Measurements from ENCODE around the gene GAL3ST1. TPM values are rescaled to one million over a fixed set of nuclear protein-coding genes. Genes with fewer than 3 reads are reported as not detected.
"Not testable (repeated sequence)": the region's sequence is repeated elsewhere in the genome, so short reads cannot be mapped to it uniquely, and the experiment has no call there.

Gene GAL3ST1
- total RNA-seq, result 1 to 10 TPM in 5 of 8 experiments, under 1 TPM in 1, not detected in 2; 0.91 to 2.9 (median 1.7) TPM

- in situ Hi-C loops (cut with MboI; ENCODE audit: low pct_unique_long_range_greater_than_20kb in 2 of 9, low sequenced_read_pairs in 9 of 9, unreplicated experiment in 9 of 9), result no loop called here
These were observed at the start of gene GAL3ST1 for GRCh38 chr22:30574095-30574981. Gene GAL3ST1 (minus strand): TSS chr22:30574665. CDS start chr22:30557392, 17,273 bp downstream.

GRCh38 chr22:30619909-30620308 lies 45.4 kb upstream of the GAL3ST1 start:
- H3K4me3 ChIP-seq; H3K4me1 ChIP-seq (replicated peaks in 1 of 2); H3K27ac ChIP-seq; ATAC-seq (replicated peaks in 6 of 8); in situ Hi-C loops (cut with MboI; ENCODE audit: low pct_unique_long_range_greater_than_20kb in 2 of 9, low sequenced_read_pairs in 9 of 9, unreplicated experiment in 9 of 9): not testable (repeated sequence)
- 64 to 100% (median 84%) methylated on average over 1 to 6 of the region's 6 CpGs; no CpG with 5 or more reads in 3 of the 10 experiments for WGBS, 10 experiments

More at GRCh38 chr22:30574095-30574981, at the start of gene GAL3ST1:
- Histone ChIP-seq H3K27ac (peak within 1 kb of the TSS in 1 of 2 donors; percentile 25), H3K4me3 (peak within 1 kb of the TSS; percentile 9 to 32 (median 22)), H3K4me1 (replicated peaks in 1 of 2) (peaks cover 6 to 24% of the 10 kb centered on the region in 2 donors)
- WGBS, 10 experiments, result 80% methylated on average over 1 of the region's 75 CpGs; no CpG with 5 or more reads in 9 of the 10 experiments
- ATAC-seq (replicated peaks in 6 of 8), result peak; percentile 20 to 80 (median 64)

GRCh38 chr22:30617819-30618218 lies 43.4 kb upstream of the GAL3ST1 start:
- 86 to 100% (median 96%) methylated on average over 1 to 6 of the region's 6 CpGs; no CpG with 5 or more reads in 3 of the 10 experiments for WGBS, 10 experiments
- H3K4me3 ChIP-seq, result no peak overlapping the region
- no peaks in the 10 kb centered on the region for H3K4me1 ChIP-seq (replicated peaks in 1 of 2)
- ATAC-seq (replicated peaks in 6 of 8), result no peak
- H3K27ac ChIP-seq, result no peak overlapping the region
- in situ Hi-C loops (cut with MboI; ENCODE audit: low pct_unique_long_range_greater_than_20kb in 2 of 9, low sequenced_read_pairs in 9 of 9, unreplicated experiment in 9 of 9), result no loop called here

- ATAC-seq (replicated peaks in 6 of 8), result no peak
- WGBS, 10 experiments, result 0 to 100% (median 74%) methylated on average over 1 to 3 of the region's 7 CpGs; no CpG with 5 or more reads in 2 of the 10 experiments
- in situ Hi-C loops (cut with MboI; ENCODE audit: low pct_unique_long_range_greater_than_20kb in 2 of 9, low sequenced_read_pairs in 9 of 9, unreplicated experiment in 9 of 9), result no loop called here
- Histone ChIP-seq H3K27ac (no peak overlapping the region), H3K4me1 (replicated peaks in 1 of 2) (no peaks in the 10 kb centered on the region), H3K4me3 (no peak overlapping the region)
These were observed 41.1 kb upstream of the GAL3ST1 start for GRCh38 chr22:30615543-30615954.

- Histone ChIP-seq H3K4me1 (replicated peaks in 1 of 2) (no peaks in the 10 kb centered on the region), H3K4me3 (no peak overlapping the region), H3K27ac (no peak overlapping the region)
- in situ Hi-C loops (cut with MboI; ENCODE audit: low pct_unique_long_range_greater_than_20kb in 2 of 9, low sequenced_read_pairs in 9 of 9, unreplicated experiment in 9 of 9), result no loop called here
- no peak for ATAC-seq (replicated peaks in 6 of 8)
These were observed 40.4 kb upstream of the GAL3ST1 start for GRCh38 chr22:30614879-30615278.

- Histone ChIP-seq H3K4me3 (no peak overlapping the region), H3K4me1 (replicated peaks in 1 of 2) (peaks cover 4% of the 10 kb centered on the region in 2 donors), H3K27ac (no peak overlapping the region)
- in situ Hi-C loops (cut with MboI; ENCODE audit: low pct_unique_long_range_greater_than_20kb in 2 of 9, low sequenced_read_pairs in 9 of 9, unreplicated experiment in 9 of 9), result no loop called here
- ATAC-seq (replicated peaks in 6 of 8), result no peak
- 83 to 100% (median 100%) methylated on average over 1 to 3 of the region's 7 CpGs; no CpG with 5 or more reads in 5 of the 10 experiments for WGBS, 10 experiments
These were observed 39.8 kb upstream of the GAL3ST1 start for GRCh38 chr22:30614268-30614667.

GRCh38 chr22:30612789-30613188 lies 38.3 kb upstream of the GAL3ST1 start:
- no peak overlapping the region for H3K27ac ChIP-seq
- H3K4me3 ChIP-seq, result no peak overlapping the region
- ATAC-seq (replicated peaks in 6 of 8), result no peak
- H3K4me1 ChIP-seq (replicated peaks in 1 of 2), result peaks cover 17% of the 10 kb centered on the region in 2 donors
- WGBS, 10 experiments, result 50 to 100% (median 83%) methylated on average over 1 to 4 of the region's 8 CpGs; no CpG with 5 or more reads in 4 of the 10 experiments
- in situ Hi-C loops (cut with MboI; ENCODE audit: low pct_unique_long_range_greater_than_20kb in 2 of 9, low sequenced_read_pairs in 9 of 9, unreplicated experiment in 9 of 9), result no loop called here

- 57 to 100% (median 97%) methylated on average over 1 to 3 of the region's 3 CpGs; no CpG with 5 or more reads in 3 of the 10 experiments for WGBS, 10 experiments
- Histone ChIP-seq H3K4me3 (no peak overlapping the region), H3K27ac (no peak overlapping the region), H3K4me1 (replicated peaks in 1 of 2) (peaks cover 24% of the 10 kb centered on the region in 2 donors)
- in situ Hi-C loops (cut with MboI; ENCODE audit: low pct_unique_long_range_greater_than_20kb in 2 of 9, low sequenced_read_pairs in 9 of 9, unreplicated experiment in 9 of 9), result no loop called here
- ATAC-seq (replicated peaks in 6 of 8), result no peak
These were observed 36.7 kb upstream of the GAL3ST1 start for GRCh38 chr22:30611197-30611596.

GRCh38 chr22:30610299-30610698 lies 35.8 kb upstream of the GAL3ST1 start:
- Histone ChIP-seq H3K4me3 (no peak overlapping the region), H3K4me1 (replicated peaks in 1 of 2) (peaks cover 24 to 26% of the 10 kb centered on the region in 2 donors), H3K27ac (no peak overlapping the region)
- 33 to 100% (median 80%) methylated on average over 1 to 5 of the region's 7 CpGs; no CpG with 5 or more reads in 1 of the 10 experiments for WGBS, 10 experiments
- in situ Hi-C loops (cut with MboI; ENCODE audit: low pct_unique_long_range_greater_than_20kb in 2 of 9, low sequenced_read_pairs in 9 of 9, unreplicated experiment in 9 of 9), result no loop called here
- no peak for ATAC-seq (replicated peaks in 6 of 8)

- ATAC-seq (replicated peaks in 6 of 8), result peak; percentile 23 to 83 (median 56)
These were observed 35.1 kb upstream of the GAL3ST1 start for GRCh38 chr22:30609260-30610185.

GRCh38 chr22:30607939-30608338 lies 33.5 kb upstream of the GAL3ST1 start:
- 50 to 86% (median 68%) methylated on average over 1 to 5 of the region's 7 CpGs; no CpG with 5 or more reads in 4 of the 10 experiments for WGBS, 10 experiments
- in situ Hi-C loops (cut with MboI; ENCODE audit: low pct_unique_long_range_greater_than_20kb in 2 of 9, low sequenced_read_pairs in 9 of 9, unreplicated experiment in 9 of 9), result no loop called here
- no peak overlapping the region for H3K27ac ChIP-seq
- no peak overlapping the region for H3K4me3 ChIP-seq
- ATAC-seq (replicated peaks in 6 of 8), result no peak
- H3K4me1 ChIP-seq (replicated peaks in 1 of 2), result peaks cover 24 to 26% of the 10 kb centered on the region in 2 donors

More at GRCh38 chr22:30609260-30610185, 35.1 kb upstream of the GAL3ST1 start:
- in situ Hi-C loops (cut with MboI; ENCODE audit: low pct_unique_long_range_greater_than_20kb in 2 of 9, low sequenced_read_pairs in 9 of 9, unreplicated experiment in 9 of 9), result no loop called here
- WGBS, 10 experiments, result 18 to 79% (median 60%) methylated on average over 5 to 15 of the region's 17 CpGs; no CpG with 5 or more reads in 3 of the 10 experiments
- H3K4me3 ChIP-seq, result peak overlapping the region in 1 of 5 donors; percentile 3
- peak overlapping the region in 1 of 2 donors; percentile 11 for H3K27ac ChIP-seq
- H3K4me1 ChIP-seq (replicated peaks in 1 of 2), result peaks cover 24 to 26% of the 10 kb centered on the region in 2 donors

- peak overlapping the region; percentile 67 to 87 for H3K27ac ChIP-seq
- 44 to 80% (median 66%) methylated on average over 1 to 6 of the region's 7 CpGs; no CpG with 5 or more reads in 1 of the 10 experiments for WGBS, 10 experiments
These were observed 33.0 kb upstream of the GAL3ST1 start for GRCh38 chr22:30607300-30607930.

More at GRCh38 chr22:30607300-30607930, 33.0 kb upstream of the GAL3ST1 start:
- Histone ChIP-seq H3K4me3 (peak overlapping the region; percentile 44 to 81 (median 50)), H3K4me1 (replicated peaks in 1 of 2) (peaks cover 24 to 26% of the 10 kb centered on the region in 2 donors)
- in situ Hi-C loops (cut with MboI; ENCODE audit: low pct_unique_long_range_greater_than_20kb in 2 of 9, low sequenced_read_pairs in 9 of 9, unreplicated experiment in 9 of 9), result no loop called here
- no peak for ATAC-seq (replicated peaks in 6 of 8)

All from motor neuron (in vitro differentiated cells).